NCI-H774 (cell line): ENCODE results near the gene TGM5.
"Not testable (repeated sequence)": the region's sequence is repeated elsewhere in the genome, so short reads cannot be mapped to it uniquely, and the experiment has no call there.

Experiments used
- DNase-seq: peaks from one replicate; lab custom pipeline; 2025; lab: John Stamatoyannopoulos, UW

Gene TGM5, protein sequence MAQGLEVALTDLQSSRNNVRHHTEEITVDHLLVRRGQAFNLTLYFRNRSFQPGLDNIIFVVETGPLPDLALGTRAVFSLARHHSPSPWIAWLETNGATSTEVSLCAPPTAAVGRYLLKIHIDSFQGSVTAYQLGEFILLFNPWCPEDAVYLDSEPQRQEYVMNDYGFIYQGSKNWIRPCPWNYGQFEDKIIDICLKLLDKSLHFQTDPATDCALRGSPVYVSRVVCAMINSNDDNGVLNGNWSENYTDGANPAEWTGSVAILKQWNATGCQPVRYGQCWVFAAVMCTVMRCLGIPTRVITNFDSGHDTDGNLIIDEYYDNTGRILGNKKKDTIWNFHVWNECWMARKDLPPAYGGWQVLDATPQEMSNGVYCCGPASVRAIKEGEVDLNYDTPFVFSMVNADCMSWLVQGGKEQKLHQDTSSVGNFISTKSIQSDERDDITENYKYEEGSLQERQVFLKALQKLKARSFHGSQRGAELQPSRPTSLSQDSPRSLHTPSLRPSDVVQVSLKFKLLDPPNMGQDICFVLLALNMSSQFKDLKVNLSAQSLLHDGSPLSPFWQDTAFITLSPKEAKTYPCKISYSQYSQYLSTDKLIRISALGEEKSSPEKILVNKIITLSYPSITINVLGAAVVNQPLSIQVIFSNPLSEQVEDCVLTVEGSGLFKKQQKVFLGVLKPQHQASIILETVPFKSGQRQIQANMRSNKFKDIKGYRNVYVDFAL

DNA sequence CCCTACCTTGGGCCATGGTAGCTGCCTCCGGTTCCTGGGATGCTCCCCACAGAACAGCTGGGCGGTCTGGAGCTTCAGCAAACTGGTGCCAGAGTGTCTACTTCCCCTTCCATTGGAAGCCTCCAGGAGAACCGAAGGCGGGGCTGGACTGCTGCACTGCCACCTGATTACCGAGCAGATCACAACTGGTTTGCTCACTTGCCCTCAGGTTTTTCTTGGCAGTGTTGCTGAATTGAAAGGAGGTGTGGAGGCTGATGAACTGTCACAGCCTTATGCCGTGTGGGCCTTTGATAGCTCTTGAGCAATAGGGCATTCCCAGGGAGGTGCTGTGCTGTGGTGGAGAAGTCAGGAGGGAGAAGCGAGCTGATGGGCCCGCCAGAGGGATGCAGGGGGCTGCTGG lies at the start of gene TGM5:
Gene TGM5, minus strand, starts transcription at position 95 of the 400 bp plus-strand sequence. Its CDS starts 79 bp downstream, at position 16.
- no peak for DNase-seq

- DNase-seq = no peak
Measured at GRCh38 chr15:43314171-43314570, 47.4 kb upstream of the TGM5 start.

- no peak for DNase-seq
Measured at GRCh38 chr15:43312378-43312777, 45.6 kb upstream of the TGM5 start.

- no peak for DNase-seq
Measured at GRCh38 chr15:43302205-43302817, 35.6 kb upstream of the TGM5 start, which contains the start of gene TGM7. Gene TGM7 (minus strand): TSS chr15:43302255.

DNA sequence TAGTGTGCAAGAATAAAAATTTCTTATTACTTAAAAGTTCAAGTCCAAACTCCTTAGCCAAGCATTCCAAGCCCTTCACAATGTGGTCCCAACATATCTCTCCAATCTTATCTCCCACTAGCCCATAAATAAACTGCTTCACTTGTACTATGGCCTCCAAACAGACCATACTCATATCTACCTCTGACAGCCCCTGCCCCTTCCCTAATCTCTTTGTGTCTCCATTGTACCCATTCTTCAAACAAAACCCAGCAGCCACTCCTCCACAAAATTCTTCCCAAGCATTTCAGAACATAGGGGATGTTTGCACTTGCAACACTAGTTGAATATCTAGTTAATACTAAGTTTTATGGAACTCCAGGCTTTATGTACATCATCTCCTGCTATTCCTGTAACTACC lies 33.2 kb upstream of the TGM5 start:
- DNase-seq = no peak

DNA sequence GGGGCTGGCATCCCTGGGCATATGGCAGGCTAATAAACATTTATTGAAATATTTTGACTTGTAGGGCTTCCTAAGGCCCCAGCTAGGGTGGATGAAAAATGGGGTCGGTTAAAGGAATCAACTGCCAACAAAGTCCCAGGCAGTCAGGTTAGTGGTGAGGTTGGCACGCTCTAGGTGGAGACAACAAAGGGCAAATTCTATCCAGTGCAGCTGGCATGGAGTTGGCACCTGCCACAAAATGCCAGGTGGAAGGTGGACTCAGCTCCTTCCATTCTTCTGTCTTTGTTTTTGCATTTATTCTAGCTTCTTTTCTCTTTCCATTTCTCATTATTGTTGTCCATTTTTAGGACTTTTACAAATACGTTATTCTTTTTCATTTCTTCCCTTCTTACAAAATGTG lies 32.7 kb upstream of the TGM5 start:
- peak; percentile 69 for DNase-seq

DNA sequence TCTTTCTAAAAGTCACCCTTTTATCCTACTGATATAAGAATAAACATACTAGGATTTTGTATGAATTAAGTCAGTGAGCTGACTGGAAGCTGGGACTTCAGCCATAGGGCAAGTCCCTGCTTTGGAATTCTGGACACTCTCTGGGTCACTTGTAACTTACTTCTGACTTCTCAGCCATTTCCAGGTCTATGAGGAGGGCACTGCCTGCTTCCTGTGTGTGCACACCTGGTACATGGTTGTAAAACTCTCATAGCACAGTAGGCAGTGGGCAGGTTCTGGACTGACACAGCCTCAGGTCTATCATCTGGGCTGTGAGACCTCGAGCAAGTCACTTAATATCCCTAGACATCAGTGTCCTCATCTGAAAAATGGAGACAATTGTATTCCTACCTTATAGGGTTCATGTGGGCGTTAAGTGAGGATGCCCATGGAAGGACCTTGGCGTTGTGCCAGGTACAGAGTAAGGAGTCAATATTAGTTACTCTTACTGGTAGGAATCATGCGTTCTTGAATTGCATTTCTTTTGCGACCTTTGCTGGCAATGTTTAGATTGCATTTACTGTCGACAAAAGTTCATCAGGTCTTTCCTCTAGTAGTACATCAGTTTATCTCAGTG lies 27.5 kb upstream of the TGM5 start:
- no peak for DNase-seq

GRCh38 chr15:43293432-43293831 lies 26.7 kb upstream of the TGM5 start:
- no peak for DNase-seq

- no peak for DNase-seq
Measured at GRCh38 chr15:43292375-43293078, 25.8 kb upstream of the TGM5 start.

- not testable (repeated sequence) for DNase-seq
Measured at GRCh38 chr15:43289656-43290055, 22.9 kb upstream of the TGM5 start.

- no peak for DNase-seq
Measured at GRCh38 chr15:43287254-43287653, 20.5 kb upstream of the TGM5 start.

- DNase-seq = no peak
Measured at GRCh38 chr15:43286074-43286473, 19.3 kb upstream of the TGM5 start.

- DNase-seq = peak; percentile 66
Measured at GRCh38 chr15:43285609-43286037, 18.9 kb upstream of the TGM5 start.

DNA sequence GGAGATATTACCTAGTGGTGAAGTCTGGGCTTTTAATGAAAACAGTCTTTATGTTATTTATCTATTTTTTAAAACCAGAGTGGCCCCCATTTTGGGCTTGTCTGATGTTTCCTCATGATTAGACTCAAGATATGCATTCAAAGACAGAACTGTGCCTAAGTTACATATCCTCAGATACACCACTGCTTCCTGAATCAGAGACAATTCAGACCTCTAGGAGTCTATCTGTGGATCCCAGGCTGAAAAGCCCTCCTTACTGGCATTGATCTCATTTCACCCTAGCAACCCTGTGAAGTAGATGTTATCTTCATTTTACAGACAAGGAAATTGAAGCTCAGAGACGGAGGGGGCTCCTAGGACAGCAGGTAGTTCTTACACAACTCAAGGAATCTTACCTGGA lies 16.8 kb upstream of the TGM5 start:
- no peak for DNase-seq

- DNase-seq = no peak
Measured at GRCh38 chr15:43281926-43282602, 15.3 kb upstream of the TGM5 start.

GRCh38 chr15:43280996-43281395 lies 14.3 kb upstream of the TGM5 start:
- no peak for DNase-seq

GRCh38 chr15:43279496-43279895 lies 12.8 kb upstream of the TGM5 start:
- DNase-seq = no peak

- DNase-seq = no peak
Measured at GRCh38 chr15:43278869-43279268, 12.1 kb upstream of the TGM5 start.

- no peak for DNase-seq
Measured at GRCh38 chr15:43277901-43278300, 11.2 kb upstream of the TGM5 start.

DNA sequence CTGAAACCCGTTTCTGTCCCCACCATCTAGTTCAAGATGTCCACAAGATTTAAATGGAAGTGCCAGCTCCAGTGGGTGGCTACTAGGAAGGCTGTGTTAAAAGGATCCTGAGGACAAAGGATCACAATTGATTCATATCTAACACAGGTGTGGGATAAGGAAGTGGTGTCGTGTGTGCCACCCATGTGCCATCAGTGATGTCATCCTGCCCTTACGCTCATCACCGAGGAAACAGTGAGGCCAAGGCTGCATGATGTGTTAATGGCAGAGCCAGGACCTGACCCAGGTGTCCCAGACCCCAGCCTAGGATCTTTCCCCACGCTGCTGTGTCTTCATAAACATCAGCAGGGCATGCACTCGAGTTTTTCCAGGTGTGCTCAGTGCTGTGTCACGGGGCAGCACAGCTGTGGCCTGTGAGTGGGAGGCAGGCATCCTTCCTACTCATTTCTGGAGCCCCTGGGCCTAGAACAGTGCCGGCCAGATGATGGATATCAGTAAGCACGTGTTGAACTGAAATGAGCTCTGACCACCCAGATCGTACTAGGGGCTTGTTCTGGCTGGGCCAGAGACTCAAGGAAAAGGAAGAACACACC lies 10.6 kb upstream of the TGM5 start:
- DNase-seq = no peak
